Esophagus muscularis mucosa (tissue), 4 donors: Measurements from ENCODE around the gene PPM1K.

ENCODE experiments used
- CTCF ChIP-seq, 3 experiments: fragments of 200-600 bp in 2 of 3; fragments of 450-650 bp in 1 of 3; sonication (generic) in 2 of 3; IDR thresholded peaks; one replicate each; pipeline ENCODE4 v1.5.1; 2017 to 2019; ENCODE audit warnings: antibody characterized with exemption in 3 of 3, mild to moderate bottlenecking in 2 of 3, moderate library complexity in 1 of 3
- EP300 ChIP-seq: sonication (generic); formaldehyde crosslinking; IDR thresholded peaks from one replicate; pipeline ENCODE4 v1.6.1; 2017; ENCODE audit warnings: antibody characterized with exemption
- POLR2A ChIP-seq: fragments of 450-650 bp; IDR thresholded peaks from one replicate; pipeline ENCODE4 v1.6.1; 2017; ENCODE audit warnings: antibody characterized with exemption, moderate library complexity, mild to moderate bottlenecking, low read depth
- POLR2AphosphoS5 ChIP-seq, 2 donors: sonication (generic); formaldehyde crosslinking; IDR thresholded peaks; one replicate each; pipeline ENCODE4 v1.6.1; 2017; ENCODE audit warnings: antibody characterized with exemption in 2 of 2

DNA sequence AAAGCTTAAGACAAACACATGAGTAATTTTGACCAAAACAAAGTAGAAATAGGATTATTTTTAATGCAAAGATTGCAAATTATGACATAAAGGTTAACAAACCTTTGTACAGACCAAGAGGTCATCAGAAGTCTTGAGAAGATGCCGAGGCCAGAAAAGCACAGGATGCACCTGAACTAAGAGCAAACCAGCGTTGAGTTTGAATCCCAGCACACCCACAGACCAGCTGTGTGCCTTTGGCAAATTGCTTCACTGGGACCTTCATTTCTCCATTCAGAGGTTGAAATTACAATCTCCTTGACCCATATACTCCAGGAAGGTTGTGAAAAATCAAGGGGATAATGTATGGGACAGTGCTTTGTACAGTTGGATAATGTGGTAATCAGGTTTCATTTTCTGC lies 56.6 kb downstream of the PPM1K start:
- TF ChIP-seq POLR2A (no peak), CTCF (IDR thresholded peaks at IDR 0.05) (no peak), EP300 (no peak), POLR2AphosphoS5 (IDR thresholded peaks at IDR 0.05) (no peak)
